Endothelial cell of umbilical vein (primary cell): Measurements from ENCODE around the gene PDPK1. TPM values are rescaled to one million over a fixed set of nuclear protein-coding genes. Genes with fewer than 3 reads are reported as not detected.

Source experiments
- BruUV-seq: library from RNA; stranded (reverse); fragments of 400-500 nt; replicated peaks from 2 replicates; lab custom pipeline; 2021; lab: Mats Ljungman, UMichigan
- CTCF ChIA-PET: fragments of 300-600, 350-600 bp; sonication (Branson Sonifier 250); formaldehyde crosslinking; loops from one replicate; lab custom pipeline; 2021; ENCODE audit warnings: antibody characterized with exemption, inconsistent platforms; lab: Charles Lee
- POLR2A ChIA-PET: fragments of 300-600, 350-600 bp; sonication (Branson Sonifier 250); formaldehyde crosslinking; loops from one replicate; lab custom pipeline; 2021; ENCODE audit warnings: antibody characterized with exemption, inconsistent platforms; lab: Charles Lee
- DNase-seq: peaks from one replicate; pipeline ENCODE4 v3.0.0-alpha.2; 2011; ENCODE audit warnings: low read depth, low spot score
- FAIRE-seq: peaks from 2 replicates; lab custom pipeline; 2011; peaks lifted over from hg19 to GRCh38; lab: Jason Lieb, UNC
- H2AFZ ChIP-seq: 2 replicates; pipeline ENCODE4 v1.6.0; 2012; ENCODE audit warnings: low read depth, low read length, control low read depth, inconsistent platforms
- H3K27ac ChIP-seq: 2 replicates; pipeline ENCODE4 v1.5.1; 2011; ENCODE audit warnings: low read depth, mild to moderate bottlenecking, control low read depth, low read length, moderate library complexity; ENCODE audit not compliant: insufficient read depth
- H3K27me3 ChIP-seq, 2 experiments: 2 replicates each; pipeline versions ENCODE4 v1.6.0 to v1.6.1; 2011; ENCODE audit warnings: low read length in 2 of 2, mixed read lengths in 1 of 2; ENCODE audit not compliant: control insufficient read depth in 2 of 2, insufficient read depth in 2 of 2
- H3K36me3 ChIP-seq, 2 experiments: 2 replicates in 1 of 2; 3 replicates in 1 of 2; pipeline ENCODE4 v1.5.1; 2011; ENCODE audit warnings: low read length in 2 of 2, mild to moderate bottlenecking in 1 of 2, moderate library complexity in 1 of 2; ENCODE audit not compliant: control insufficient read depth in 2 of 2, insufficient read depth in 2 of 2; ENCODE audit errors: extremely low read depth in 1 of 2
- H3K4me1 ChIP-seq: 3 replicates; pipeline ENCODE4 v1.5.1; 2011; ENCODE audit warnings: mild to moderate bottlenecking, low read length; ENCODE audit not compliant: control insufficient read depth, insufficient read depth; ENCODE audit errors: extremely low read depth
- H3K4me2 ChIP-seq: 2 replicates; pipeline ENCODE4 v1.6.1; 2011; ENCODE audit warnings: low read length, control low read depth, mixed read lengths; ENCODE audit not compliant: insufficient read depth
- H3K4me3 ChIP-seq, 3 experiments: fragments of 200-600 bp in 1 of 3; sonication (generic), shearing (Covaris generic) in 1 of 3; replicated peaks in 1 of 3; 2 replicates each; pipeline ENCODE4 v1.5.1; 2011 to 2016; ENCODE audit warnings: control low read depth in 3 of 3, low read length in 3 of 3, mild to moderate bottlenecking in 2 of 3, inconsistent platforms in 1 of 3, low read depth in 1 of 3, moderate library complexity in 1 of 3; ENCODE audit not compliant: insufficient read depth in 1 of 3
- H3K79me2 ChIP-seq: 2 replicates; pipeline ENCODE4 v1.6.0; 2012; ENCODE audit warnings: low read length, inconsistent platforms; ENCODE audit not compliant: control insufficient read depth, insufficient read depth
- H3K9ac ChIP-seq: replicated peaks from 2 replicates; pipeline ENCODE3; 2011; ENCODE audit warnings: low read length, control low read depth; ENCODE audit not compliant: insufficient read depth; ENCODE audit errors: extremely low read depth
- H3K9me1 ChIP-seq: replicated peaks from 3 replicates; pipeline ENCODE4 v1.6.0; 2011; ENCODE audit warnings: mild to moderate bottlenecking, low read length; ENCODE audit not compliant: control insufficient read depth, insufficient read depth; ENCODE audit errors: extremely low read depth
- H3K9me3 ChIP-seq: replicated peaks from 2 replicates; pipeline ENCODE4 v1.5.1; 2012; ENCODE audit warnings: low read length, inconsistent platforms; ENCODE audit not compliant: control insufficient read depth, insufficient read depth
- H4K20me1 ChIP-seq: replicated peaks from 2 replicates; pipeline ENCODE3; 2011; ENCODE audit warnings: mild to moderate bottlenecking, low read length; ENCODE audit not compliant: control insufficient read depth, insufficient read depth; ENCODE audit errors: extremely low read depth
- CTCF ChIP-seq, 2 donors: IDR thresholded peaks; 1 replicate in 1 of 2; 2 replicates in 1 of 2; pipeline ENCODE4 v1.5.1; 2011; ENCODE audit warnings: low read length in 2 of 2, mild to moderate bottlenecking in 2 of 2, moderate library complexity in 2 of 2, control low read depth in 1 of 2, inconsistent platforms in 1 of 2, low read depth in 1 of 2; ENCODE audit not compliant: insufficient read depth in 1 of 2; ENCODE audit errors: extremely low read depth in 1 of 2
- EZH2 ChIP-seq: IDR thresholded peaks from 2 replicates; pipeline ENCODE4 v1.6.1; 2012; ENCODE audit warnings: borderline replicate concordance, low read depth, mild to moderate bottlenecking, moderate library complexity, low read length, inconsistent platforms; ENCODE audit not compliant: severe bottlenecking
- FOS ChIP-seq: IDR thresholded peaks from 2 replicates; pipeline ENCODE4 v1.6.1; 2011; ENCODE audit warnings: mild to moderate bottlenecking, low read length, moderate library complexity, borderline replicate concordance; ENCODE audit not compliant: insufficient read depth
- GATA2 ChIP-seq: IDR thresholded peaks from 2 replicates; pipeline ENCODE4 v1.7.0; 2011; ENCODE audit warnings: low read depth, mild to moderate bottlenecking, moderate library complexity, mixed read lengths, low read length; ENCODE audit not compliant: insufficient read length, insufficient read depth
- JUN ChIP-seq: IDR thresholded peaks from 2 replicates; pipeline ENCODE4 v1.6.1; 2011; ENCODE audit warnings: borderline replicate concordance, low read depth; ENCODE audit not compliant: insufficient read length, insufficient read depth
- MAX ChIP-seq: IDR thresholded peaks from 2 replicates; pipeline ENCODE4 v1.6.1; 2011; ENCODE audit not compliant: insufficient read depth, insufficient read length
- MYC ChIP-seq: IDR thresholded peaks from one replicate; pipeline ENCODE4 v1.6.1; 2011; ENCODE audit warnings: mild to moderate bottlenecking, low read depth, low read length
- POLR2A ChIP-seq: IDR thresholded peaks from 2 replicates; pipeline ENCODE4 v1.6.1; 2012; ENCODE audit warnings: low read depth, mild to moderate bottlenecking, control low read depth, low read length
- POLR2AphosphoS5 ChIP-seq: IDR thresholded peaks from 2 replicates; pipeline ENCODE4 v1.6.1; 2012; ENCODE audit warnings: low read depth, mild to moderate bottlenecking, control low read depth, low read length, moderate library complexity; ENCODE audit not compliant: insufficient read depth
- dilution Hi-C: fragments of 300-500 bp; cut with MboI; formaldehyde crosslinking; loops from one replicate; pipeline ENCODE4 v1.15.0; 2019; ENCODE audit warnings: low sequenced_read_pairs; ENCODE audit not compliant: extremely low pct_ligation_motif_present
- intact Hi-C: fragments of 100-400 bp; cut with micrococcal nuclease; formaldehyde crosslinking; loops from one replicate; pipeline ENCODE4 v1.10.0; 2022
- polyA plus RNA-seq, 4 experiments: library from polyadenylated mRNA; depleted of rRNA in 3 of 4; stranded (reverse) in 3 of 4; unstranded in 1 of 4; fragments of >200 nt; gene quantifications; 2 replicates each; pipeline versions ENCODE4 v1.2.1 to v1.2.3, GENCODE V29; 2011 to 2012; ENCODE audit warnings: missing spikeins in 1 of 4
- total RNA-seq: library from RNA; stranded (reverse); gene quantifications from 2 replicates; pipeline ENCODE4 v1.2.3, GENCODE V29; 2021

PDPK1 gene
- total and polyA plus RNA-seq, 2 donors (not counting 3 experiments of a cell fraction or from before 2014, with no cell fraction given) = 22.4 to 37.3 TPM

GRCh38 chr16:2499454-2499853 lies 38.4 kb upstream of the PDPK1 start:
- Histone ChIP-seq H3K27me3 (no peaks in the 10 kb centered on the region), H3K9me1 (no peaks in the 10 kb centered on the region), H3K9ac (no peak overlapping the region), H3K9me3 (no peaks in the 10 kb centered on the region), H3K4me3 (no peak overlapping the region), H2AFZ (no peak overlapping the region), H3K4me2 (no peak overlapping the region), H3K4me1 (no peaks in the 10 kb centered on the region), H3K27ac (no peak overlapping the region), H3K79me2 (no peaks in the 10 kb centered on the region), H4K20me1 (no peaks in the 10 kb centered on the region), H3K36me3 (peaks cover 0 to 16% of the 10 kb centered on the region in 2 experiments)
- BruUV-seq = no TSS peak
- TF ChIP-seq EZH2 (no peak), JUN (no peak), MAX (no peak), POLR2AphosphoS5 (no peak), POLR2A (no peak), GATA2 (no peak), FOS (no peak), CTCF (IDR thresholded peaks at IDR 0.05; ENCODE audit: extremely low read depth in 1 of 2, insufficient read depth in 1 of 2, low read depth in 1 of 2, low read length in 2 of 2) (no peak), MYC (no peak)
- no peak for FAIRE-seq
- CTCF ChIA-PET = interaction anchor here (0.7 to 2.7 kb wide), 2 partner anchors 159 to 203 kb away, joined by 3 to 25 read pairs; partner anchors contain the start of gene ABCA3
- POLR2A ChIA-PET = no interaction called here
- intact Hi-C loops (no loop called here), dilution Hi-C loops (no loop called here)
- DNase-seq = no peak
